Activated gamma-delta T cell treated with anti-CD3 and anti-CD28 coated beads, Interleukin-2, amount 50 U/mL, for 16 hours (primary cell): ENCODE data around the gene LSAMP.

Experiments
- DNase-seq: peaks from one replicate; pipeline ENCODE4 v3.0.0-alpha.2; 2020; ENCODE audit warnings: low read depth

LSAMP gene

GRCh38 chr3:116429479-116430269 is 15.6 kb downstream of the LSAMP start:
- DNase-seq, result no peak

- no peak for DNase-seq
Observed at GRCh38 chr3:116426036-116426435, 19.3 kb downstream of the LSAMP start.

- DNase-seq, result no peak
Observed at GRCh38 chr3:116425126-116425525, 20.2 kb downstream of the LSAMP start.

- DNase-seq, result no peak
Observed at GRCh38 chr3:116423945-116424344, 21.3 kb downstream of the LSAMP start.

- no peak for DNase-seq
Observed at GRCh38 chr3:116423374-116423773, 21.9 kb downstream of the LSAMP start.

- DNase-seq, result no peak
Observed at GRCh38 chr3:116417151-116417550, 28.1 kb downstream of the LSAMP start.

- no peak for DNase-seq
Observed at GRCh38 chr3:116413319-116413718, 32.0 kb downstream of the LSAMP start.

- no peak for DNase-seq
Observed at GRCh38 chr3:116408473-116408872, 36.8 kb downstream of the LSAMP start.

GRCh38 chr3:116405231-116405630 is 40.1 kb downstream of the LSAMP start:
- no peak for DNase-seq

- DNase-seq, result no peak
Observed at GRCh38 chr3:116399701-116400226, 45.5 kb downstream of the LSAMP start.

GRCh38 chr3:116394365-116394764 is 50.9 kb downstream of the LSAMP start:
- no peak for DNase-seq

- DNase-seq, result no peak
Observed at GRCh38 chr3:116393199-116393598, 52.1 kb downstream of the LSAMP start.

GRCh38 chr3:116392291-116392690 is 53.0 kb downstream of the LSAMP start:
- no peak for DNase-seq

GRCh38 chr3:116391296-116392201 is 53.7 kb downstream of the LSAMP start:
- DNase-seq, result no peak

- no peak for DNase-seq
Observed at GRCh38 chr3:116390318-116390717, 55.0 kb downstream of the LSAMP start.

GRCh38 chr3:116388867-116389385 is 56.4 kb downstream of the LSAMP start:
- no peak for DNase-seq

GRCh38 chr3:116386168-116386567 is 59.1 kb downstream of the LSAMP start:
- DNase-seq, result no peak

GRCh38 chr3:116384717-116385116 is 60.6 kb downstream of the LSAMP start:
- no peak for DNase-seq

- DNase-seq, result no peak
Observed at GRCh38 chr3:116378077-116378476, 67.2 kb downstream of the LSAMP start.

- DNase-seq, result no peak
Observed at GRCh38 chr3:116374901-116375300, 70.4 kb downstream of the LSAMP start.

GRCh38 chr3:116367761-116368395 is 77.4 kb downstream of the LSAMP start:
- DNase-seq, result no peak

GRCh38 chr3:116356056-116356455 is 89.2 kb downstream of the LSAMP start:
- no peak for DNase-seq
